ENCODE measurements around the gene FBLN2.

- TF ChIP-seq EZH2 (IDR thresholded peaks at IDR 0.05; ENCODE audit: low read length) (no peak), CTCF (optimal IDR thresholded peaks at IDR 0.05 in 1 of 3, IDR thresholded peaks at IDR 0.05 in 1 of 3, conservative IDR thresholded peaks at IDR 0.05 in 1 of 3; ENCODE audit: extremely low read depth in 1 of 3, insufficient read depth in 2 of 3, low read length in 3 of 3) (no peak)
Observed at GRCh38 chr3:13561967-13562366, 13.0 kb downstream of the FBLN2 start.

Data from keratinocyte (primary cell).